ENCODE results near the gene KPNA1. TPM values are rescaled to one million over a fixed set of nuclear protein-coding genes. Genes with fewer than 3 reads are reported as not detected.

Gene KPNA1
- total and polyA plus RNA-seq, 2 experiments from 2014 or later, result 19.8 to 30.1 TPM

GRCh38 chr3:122546151-122546550, 31.4 kb upstream of the KPNA1 start:
- Mint-ChIP-seq H3K9me3 (no peaks in the 10 kb centered on the region), H3K36me3 (ENCODE audit: low read depth) (no peaks in the 10 kb centered on the region), H3K4me1 (peaks cover 5% of the 10 kb centered on the region; the same call in 2 of the 3 replicates), H3K4me3 (no peak overlapping the region), H3K27ac (no peak overlapping the region), H3K27me3 (ENCODE audit: insufficient read depth, low read depth, poor library complexity) (peaks cover 2% of the 10 kb centered on the region)
- H3K27me3 ChIP-seq (ENCODE audit: insufficient read depth), result no peaks in the 10 kb centered on the region
- DNase-seq (ENCODE audit: low spot score) (no peak), ATAC-seq (no peak)
- no peak for TF ChIP-seq ZNF114 (CRISPR knock-in tag; IDR thresholded peaks at IDR 0.05)
- no peak for TF ChIP-seq POLR2AphosphoS5 (IDR thresholded peaks at IDR 0.05; ENCODE audit: low read depth)
- no peak for TF ChIP-seq EZH2phosphoT487 (IDR thresholded peaks at IDR 0.05; ENCODE audit: unreplicated experiment)
- no peak for TF ChIP-seq ZNF462 (CRISPR knock-in tag; IDR thresholded peaks at IDR 0.05)
- no peak for TF ChIP-seq ETS1 (IDR thresholded peaks at IDR 0.05)
- no peak for TF ChIP-seq CTCF (conservative IDR thresholded peaks at IDR 0.05; ENCODE audit: low read depth in 2 of 2)
- no peak for TF ChIP-seq CREB1 (CRISPR knock-in tag; IDR thresholded peaks at IDR 0.05; ENCODE audit: low read depth)
- no peak for TF ChIP-seq NANOG (IDR thresholded peaks at IDR 0.05; ENCODE audit: borderline replicate concordance)
- no peak for TF ChIP-seq EZH2 (IDR thresholded peaks at IDR 0.05; ENCODE audit: low read depth, unreplicated experiment)
- TF ChIP-seq JUNB (IDR thresholded peaks at IDR 0.05; ENCODE audit: unreplicated experiment), result no peak
- no peak for TF ChIP-seq ZNF331 (CRISPR knock-in tag; IDR thresholded peaks at IDR 0.05; ENCODE audit: low read depth)
- no peak for TF ChIP-seq REST (IDR thresholded peaks at IDR 0.05; ENCODE audit: unreplicated experiment)
- no peak for TF ChIP-seq STAT1 (IDR thresholded peaks at IDR 0.05; ENCODE audit: unreplicated experiment)
- H3K4me2 ChIP-seq, result no peak overlapping the region
- H3K79me2 ChIP-seq (replicated peaks; ENCODE audit: insufficient read depth), result no peaks in the 10 kb centered on the region
- H3K36me3 ChIP-seq (ENCODE audit: insufficient read depth), result no peaks in the 10 kb centered on the region
- H3K4me1 ChIP-seq (ENCODE audit: insufficient read depth), result no peaks in the 10 kb centered on the region
- no peak overlapping the region for H3K27ac ChIP-seq (ENCODE audit: low read depth)
- no peaks in the 10 kb centered on the region for H4K20me1 ChIP-seq (replicated peaks; ENCODE audit: insufficient read depth)
- H3K9me2 ChIP-seq (ENCODE audit: insufficient read depth), result no peaks in the 10 kb centered on the region; the same call in 1 of the 2 replicates
- no peak overlapping the region for H3K4me3 ChIP-seq
- H3F3A ChIP-seq (replicated peaks; ENCODE audit: low read depth), result no peaks in the 10 kb centered on the region
- H2AFZ ChIP-seq, result no peak overlapping the region

Measured in GM23338 (cell line).